D341Med (cell line): Measurements from ENCODE around the gene VSIG10L.

Source experiments
- DNase-seq: peaks from one replicate; pipeline ENCODE4 v3.0.0; 2012; ENCODE audit warnings: low spot score

VSIG10L gene

DNA sequence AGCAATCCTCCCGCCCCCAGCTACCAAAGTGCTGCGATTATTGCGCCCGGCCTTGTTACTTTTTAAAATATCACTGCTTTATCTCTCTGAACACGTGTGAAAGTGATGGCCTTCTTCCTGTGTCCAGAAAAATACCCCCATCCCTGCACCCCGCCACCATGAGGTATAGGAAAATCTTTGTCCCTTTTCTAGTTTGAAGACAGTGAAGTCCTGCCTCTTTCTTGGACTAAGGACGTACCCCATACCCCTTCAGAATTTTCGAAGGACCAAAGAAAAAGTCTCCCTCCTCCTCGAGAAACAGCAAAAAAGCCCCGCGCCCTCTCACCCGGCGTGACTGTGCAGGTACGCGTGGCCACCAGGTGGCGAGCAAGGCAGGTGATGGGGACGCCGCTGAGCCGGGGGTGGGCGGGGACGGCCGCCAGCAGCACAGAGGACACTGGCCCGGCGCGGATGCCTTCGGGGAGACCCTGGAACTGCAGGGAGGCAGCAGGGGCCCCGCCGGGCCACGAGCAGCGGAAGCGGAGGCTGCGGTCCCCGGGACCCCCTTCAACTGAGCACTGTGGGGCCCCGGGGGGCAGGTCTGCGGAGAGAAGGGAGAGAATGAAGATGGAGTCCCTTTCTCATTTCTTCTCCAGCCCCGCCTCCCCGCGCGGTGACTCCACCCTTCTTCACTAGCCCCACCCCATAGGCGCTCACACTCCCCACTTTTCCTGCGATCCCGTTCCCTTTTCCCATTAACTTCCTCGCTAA is 3.2 kb downstream of the VSIG10L start:
- DNase-seq: peak; percentile 93

DNA sequence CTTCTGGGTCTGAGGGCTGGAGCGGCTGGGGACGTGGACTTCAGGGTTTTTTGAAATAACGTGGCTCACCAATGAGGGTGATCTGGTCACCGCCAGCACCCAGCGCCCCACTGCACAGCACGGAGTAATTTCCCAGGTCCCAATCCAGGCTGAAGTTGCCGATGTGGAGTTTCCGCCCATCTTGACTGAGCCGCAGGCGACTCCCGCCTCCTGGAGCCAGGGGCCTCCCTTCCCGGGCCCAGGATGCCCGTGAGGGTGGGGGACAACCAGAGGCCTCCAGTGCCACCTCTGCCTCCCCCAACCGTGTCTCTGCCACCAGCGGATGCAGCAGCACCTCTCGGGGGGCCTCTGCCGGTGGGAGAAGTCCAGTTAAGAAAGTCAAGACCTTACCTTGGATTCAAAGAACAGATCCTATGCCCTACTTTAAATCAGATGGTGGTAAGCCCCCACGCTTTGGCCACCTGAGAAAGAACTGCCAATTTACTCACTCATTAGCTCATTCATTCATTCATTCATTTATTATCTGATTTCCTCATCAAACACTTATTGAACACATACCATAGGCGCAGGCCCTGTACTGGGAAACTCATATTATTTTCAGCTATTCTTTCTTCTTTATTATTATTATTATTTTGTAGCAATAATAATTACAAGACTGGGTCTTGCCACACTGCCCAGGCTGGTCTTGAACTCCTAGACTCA is 3.9 kb downstream of the VSIG10L start:
- no peak for DNase-seq

DNA sequence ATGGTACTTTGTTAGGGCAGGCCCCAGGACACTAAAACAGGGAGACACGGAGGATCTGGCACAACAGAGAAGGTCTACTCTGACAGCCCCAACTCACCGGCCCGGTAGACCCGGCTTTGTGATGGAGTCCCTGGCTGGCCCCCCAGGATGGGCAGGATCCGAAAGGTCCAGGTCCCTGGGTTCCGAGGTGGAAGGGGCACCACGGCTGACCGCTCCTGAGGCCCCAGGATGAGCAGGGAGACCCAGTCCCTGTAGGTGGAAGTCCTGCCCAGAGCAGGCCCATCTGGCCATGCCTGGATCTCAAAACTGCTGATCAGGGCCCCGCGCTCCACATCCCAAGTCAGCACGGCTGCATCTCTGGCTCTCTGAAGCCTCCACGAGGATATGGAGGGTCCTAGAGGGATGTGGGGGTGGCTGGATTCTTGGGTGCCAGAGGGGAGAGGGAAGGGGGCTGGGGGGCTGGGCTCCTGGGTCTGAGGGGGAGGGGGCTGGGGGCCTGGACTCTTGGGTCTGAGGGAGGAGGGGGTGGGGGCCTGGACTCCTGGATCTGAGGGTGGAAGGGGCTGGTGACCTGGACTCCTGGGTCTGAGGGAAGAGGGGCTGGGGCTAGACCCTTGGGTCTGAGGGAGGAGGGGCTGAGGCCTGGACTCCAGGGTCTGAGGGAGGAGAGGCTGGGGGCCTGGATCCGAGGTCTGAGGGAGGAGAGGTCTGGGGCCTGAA is 4.6 kb downstream of the VSIG10L start:
- DNase-seq: no peak

DNA sequence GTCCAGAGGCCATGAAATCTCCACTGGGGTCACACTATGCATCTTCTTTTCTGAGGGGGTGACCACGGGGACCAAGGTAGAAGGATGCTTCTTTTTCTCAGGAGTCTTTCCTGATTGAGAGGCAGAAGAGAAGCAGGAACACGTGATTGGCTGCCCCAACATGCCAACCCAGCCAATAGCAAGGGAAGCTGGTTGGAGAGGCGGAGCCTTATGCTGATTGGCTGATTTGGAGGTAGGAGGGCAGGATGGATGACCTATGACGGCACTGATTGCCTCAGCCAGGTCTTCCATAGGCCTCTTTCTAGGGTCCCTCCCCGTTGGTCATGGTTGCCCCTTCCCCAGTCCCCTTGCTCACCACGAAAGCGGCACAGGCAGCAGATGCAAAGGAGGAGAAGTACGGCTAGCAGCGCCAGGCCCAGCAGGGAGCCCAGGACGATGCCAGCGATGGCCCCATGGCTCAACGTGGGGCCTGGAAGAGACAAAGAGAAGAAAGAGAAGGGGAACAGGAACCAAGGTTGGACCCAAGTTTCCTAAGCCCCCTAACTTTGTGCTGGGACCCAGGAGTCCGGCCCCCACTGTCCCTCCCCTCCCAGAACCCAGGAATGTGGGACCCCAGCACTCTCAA is 8.0 kb downstream of the VSIG10L start:
- no peak for DNase-seq

DNA sequence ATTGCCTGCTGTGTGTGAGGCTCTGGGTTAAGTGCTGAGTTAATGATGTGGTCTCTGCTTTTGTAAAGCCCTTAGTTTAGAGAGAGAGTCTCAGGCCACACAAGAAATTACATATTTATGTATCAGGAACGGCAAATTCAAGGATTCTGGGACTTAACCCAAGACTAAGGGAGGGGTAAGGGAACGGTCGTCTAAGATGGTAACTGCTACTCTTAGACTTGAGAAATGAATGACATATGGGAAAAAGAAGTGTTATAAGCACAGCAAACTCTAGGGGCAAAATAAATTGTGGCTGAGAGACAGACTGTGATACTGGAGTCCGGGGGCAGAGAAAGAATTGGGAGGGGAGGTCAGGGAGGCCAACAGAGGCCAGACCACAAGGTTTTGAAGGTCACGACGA is 10.2 kb downstream of the VSIG10L start:
- no peak for DNase-seq

DNA sequence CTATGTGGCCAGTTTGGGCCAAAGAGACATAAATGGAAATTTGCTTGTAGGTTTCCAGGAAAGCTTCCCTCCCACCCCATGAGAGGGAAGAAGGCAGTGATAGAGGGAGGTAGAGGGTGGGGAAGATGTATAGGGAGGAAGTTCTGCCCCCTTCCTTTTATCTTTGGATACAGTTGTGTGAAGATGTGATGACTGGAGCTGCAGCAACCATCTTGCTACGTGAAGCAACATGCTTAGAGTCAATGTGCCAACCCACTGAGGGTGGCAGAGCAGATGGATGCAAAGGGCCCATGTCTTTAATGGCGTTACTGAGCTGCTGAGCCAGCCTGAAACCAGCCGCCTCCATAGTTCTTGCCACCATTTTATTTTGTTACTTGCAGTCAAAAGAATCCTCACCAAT is 10.7 kb downstream of the VSIG10L start:
- DNase-seq: no peak

DNA sequence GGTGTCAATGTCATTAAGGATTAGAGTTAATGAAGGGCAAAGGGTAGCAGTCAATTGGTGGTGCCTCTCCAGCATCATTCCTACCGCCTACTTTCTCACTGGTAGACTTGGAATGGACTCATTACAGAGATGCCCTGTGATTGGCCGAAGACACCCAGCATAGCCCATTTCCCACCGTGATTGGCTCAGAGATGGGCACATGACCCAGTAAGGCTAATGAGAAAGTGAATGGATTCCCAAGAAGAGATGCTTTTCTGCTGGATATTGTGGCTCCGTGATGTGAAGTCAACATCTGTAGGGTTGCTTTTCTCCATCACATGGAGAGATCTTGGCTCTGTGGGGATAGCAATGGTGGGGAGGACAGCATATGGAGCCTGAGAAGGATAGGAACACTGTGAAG is 11.6 kb downstream of the VSIG10L start:
- no peak for DNase-seq

DNA sequence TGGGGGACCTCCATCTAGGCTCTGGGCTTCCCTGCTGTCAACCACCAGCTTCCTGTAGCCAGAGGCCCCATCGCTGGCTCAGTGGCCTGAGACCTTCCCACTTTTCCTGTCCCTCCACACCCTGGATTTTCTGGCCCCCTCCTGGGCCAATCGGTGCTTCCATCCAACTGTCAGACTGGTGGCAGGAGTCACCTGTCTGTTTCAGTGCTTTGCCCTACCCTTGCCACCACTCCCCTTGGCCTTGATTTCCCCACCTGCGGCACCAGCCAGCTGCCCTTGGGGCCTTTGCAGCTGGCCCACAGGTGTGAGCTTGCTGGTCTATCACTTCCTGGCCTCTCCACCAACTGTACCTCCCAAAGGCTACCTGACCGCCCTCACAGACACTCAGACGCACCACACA is 12.5 kb downstream of the VSIG10L start:
- DNase-seq: no peak

DNA sequence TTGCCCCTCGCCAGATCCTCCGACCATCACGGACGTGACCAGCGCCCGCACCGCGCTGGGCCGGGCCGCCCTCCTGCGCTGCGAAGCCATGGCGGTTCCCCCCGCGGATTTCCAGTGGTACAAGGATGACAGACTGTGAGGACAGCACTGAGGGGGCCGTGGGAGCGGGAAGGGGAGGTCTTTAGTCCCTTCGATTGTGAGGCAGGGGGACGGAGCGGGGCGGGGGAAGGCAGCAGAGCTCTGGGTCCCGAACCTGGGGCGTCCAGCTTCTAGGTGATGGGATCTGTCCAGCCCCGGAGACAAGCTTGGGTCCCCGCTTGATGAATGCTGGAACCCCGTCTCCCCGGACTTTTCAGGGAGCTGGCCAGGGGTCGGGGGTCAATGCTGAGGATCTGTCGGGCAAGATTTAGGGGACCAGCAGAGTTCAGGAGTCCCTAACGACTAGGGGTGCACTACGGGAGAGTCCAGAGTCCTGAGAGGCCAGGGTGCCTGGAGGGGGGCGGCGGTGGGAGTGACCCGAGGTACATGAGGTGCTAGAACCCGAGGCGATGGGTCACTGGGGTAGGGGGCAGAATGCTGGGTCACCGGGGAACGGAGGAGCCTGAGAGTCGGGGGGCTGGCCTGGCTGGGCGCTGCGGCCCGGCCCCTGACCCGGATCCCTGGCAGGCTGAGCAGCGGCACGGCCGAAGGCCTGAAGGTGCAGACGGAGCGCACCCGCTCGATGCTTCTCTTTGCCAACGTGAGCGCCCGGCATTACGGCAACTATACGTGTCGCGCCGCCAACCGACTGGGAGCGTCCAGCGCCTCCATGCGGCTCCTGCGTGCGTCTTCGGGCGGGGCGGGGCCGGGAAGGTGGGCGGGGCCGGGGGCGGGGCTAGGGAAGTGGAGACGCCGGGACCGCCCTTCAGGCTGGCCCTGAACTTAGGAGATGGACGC is 14.6 kb downstream of the VSIG10L start:
- DNase-seq: peak; percentile 80

DNA sequence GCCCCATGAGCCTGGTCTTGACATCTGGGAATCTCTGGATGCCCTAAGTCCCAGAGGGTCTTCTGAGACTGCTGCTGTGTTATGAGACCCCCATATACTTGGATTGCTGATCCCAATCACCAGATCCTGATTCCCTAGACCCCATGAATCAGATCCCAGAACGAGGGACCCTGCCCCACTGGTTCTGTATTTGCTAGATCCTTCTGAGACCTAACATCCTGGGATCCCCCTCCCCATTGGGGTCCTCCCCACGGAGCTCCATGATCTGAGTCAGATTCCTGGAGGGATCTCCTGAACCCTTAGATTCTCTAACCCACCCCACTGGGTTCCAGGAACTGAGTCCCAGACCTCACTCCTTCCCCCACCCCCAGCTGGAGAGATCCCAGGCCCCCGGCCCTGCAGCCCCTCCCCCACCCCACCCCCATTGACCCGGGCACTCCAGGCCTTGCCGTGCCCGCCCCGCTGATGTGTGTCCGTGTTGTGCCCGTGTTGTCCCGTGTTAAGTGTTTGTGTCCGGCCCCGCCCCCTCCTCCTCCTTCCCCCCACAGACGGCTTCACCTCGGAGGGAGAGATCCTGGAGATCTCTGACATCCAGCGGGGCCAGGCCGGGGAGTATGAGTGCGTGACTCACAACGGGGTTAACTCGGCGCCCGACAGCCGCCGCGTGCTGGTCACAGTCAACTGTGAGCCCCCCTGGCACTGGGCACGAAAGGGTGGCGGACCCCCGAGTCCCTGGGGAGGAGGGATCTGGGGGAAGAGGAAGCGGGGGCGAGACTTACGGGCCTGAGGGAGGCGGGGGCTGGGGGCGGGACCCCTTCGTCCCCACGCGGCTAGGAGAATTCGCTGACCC is 15.5 kb downstream of the VSIG10L start:
- peak; percentile 7 for DNase-seq

DNA sequence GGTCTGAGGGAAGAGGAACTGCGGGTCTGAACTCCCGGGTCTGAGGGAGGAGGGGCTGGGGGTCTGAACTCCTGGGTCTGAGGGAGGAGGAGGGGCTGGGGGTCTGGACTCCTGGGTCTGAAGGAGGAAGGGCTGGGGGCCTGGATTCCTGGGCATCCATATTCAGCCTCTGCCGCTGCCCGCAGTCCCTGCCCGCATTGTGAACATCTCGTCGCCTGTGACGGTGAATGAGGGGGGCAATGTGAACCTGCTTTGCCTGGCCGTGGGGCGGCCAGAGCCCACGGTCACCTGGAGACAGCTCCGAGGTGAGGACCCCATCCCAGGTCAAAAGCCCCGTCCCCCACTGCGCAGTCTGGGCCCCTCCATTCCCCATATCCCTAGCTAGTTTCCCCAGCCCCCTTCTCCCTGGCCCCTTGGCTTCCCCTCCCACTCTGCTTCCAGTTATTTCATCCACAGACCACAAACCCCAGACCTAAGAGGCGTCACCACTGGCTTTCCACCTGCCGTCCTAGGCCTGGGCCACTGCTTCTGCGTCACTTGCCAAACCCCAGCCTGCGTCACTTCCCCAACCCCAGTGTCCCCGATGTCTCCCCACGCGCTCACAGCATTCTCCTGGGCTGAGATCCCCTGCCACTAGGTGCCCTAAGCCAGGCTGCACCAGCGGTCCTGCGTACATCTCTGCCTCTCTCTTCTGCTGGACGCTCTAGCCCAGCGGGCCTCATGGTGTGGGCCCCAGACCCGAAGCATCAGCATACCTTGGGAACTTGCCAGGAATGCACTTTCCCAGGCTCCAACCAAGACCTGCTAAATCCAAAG is 16.6 kb downstream of the VSIG10L start:
- peak; percentile 25 for DNase-seq

DNA sequence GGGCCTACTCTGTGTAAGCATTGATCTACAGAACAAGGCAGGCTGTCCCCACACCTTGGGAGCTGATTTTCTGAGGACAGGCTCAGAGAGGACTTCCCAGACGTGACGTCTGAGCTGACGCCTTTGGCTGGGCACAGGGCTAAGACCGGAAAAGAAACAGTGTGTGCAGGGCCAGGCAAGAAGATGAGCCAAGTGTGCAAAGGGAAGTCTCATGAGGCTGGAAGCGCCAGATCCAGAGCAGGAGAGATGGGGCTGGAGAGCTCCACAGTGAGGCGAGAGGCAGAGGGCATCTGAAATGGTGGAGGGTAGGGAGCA is 17.8 kb downstream of the VSIG10L start:
- DNase-seq: peak; percentile 14

DNA sequence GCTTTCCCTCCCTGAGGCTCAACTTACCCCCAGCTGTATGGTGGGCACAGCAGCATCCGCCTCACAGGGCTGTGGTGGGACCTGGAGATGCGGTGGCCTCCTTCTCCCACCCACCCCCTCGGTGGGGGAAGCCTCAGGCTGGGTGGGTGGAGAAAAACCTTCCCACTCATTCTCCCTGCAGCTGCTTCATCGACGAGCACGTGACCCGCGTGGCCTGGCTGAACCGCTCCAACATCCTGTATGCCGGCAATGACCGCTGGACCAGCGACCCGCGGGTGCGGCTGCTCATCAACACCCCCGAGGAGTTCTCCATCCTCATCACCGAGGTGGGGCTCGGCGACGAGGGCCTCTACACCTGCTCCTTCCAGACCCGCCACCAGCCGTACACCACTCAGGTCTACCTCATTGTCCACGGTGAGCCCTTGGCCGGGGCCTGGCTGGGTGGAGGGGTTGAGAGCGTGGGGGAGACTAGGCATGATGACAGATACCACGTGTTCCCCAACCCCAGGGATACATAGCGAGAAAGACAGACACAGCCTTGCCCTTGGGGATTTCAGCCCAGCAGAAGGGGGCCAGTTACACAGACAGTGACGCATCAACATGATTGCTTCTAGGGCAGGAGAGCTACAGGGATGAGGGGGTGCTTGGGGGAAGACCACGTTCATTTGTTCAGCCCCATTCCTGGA is 18.3 kb downstream of the VSIG10L start:
- peak; percentile 19 for DNase-seq

DNA sequence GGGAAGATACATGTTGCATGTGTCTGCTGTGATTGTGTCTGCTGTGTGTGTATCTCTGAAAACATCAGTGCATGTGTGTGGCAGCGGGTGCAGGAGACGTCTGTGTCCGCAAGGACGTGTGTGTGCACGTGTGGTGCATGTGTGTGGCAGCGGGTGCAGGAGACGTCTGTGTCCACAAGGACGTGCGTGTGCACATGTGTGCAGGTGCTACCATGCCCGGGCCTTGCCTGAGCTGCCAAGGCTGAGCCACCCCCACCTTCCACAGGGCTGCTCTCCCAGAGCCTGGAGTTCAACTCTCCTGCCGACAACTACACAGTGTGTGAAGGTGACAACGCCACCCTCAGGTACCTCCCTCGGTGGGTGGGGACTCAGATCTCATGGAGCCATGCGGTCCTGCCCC is 20.1 kb downstream of the VSIG10L start:
- DNase-seq: no peak

DNA sequence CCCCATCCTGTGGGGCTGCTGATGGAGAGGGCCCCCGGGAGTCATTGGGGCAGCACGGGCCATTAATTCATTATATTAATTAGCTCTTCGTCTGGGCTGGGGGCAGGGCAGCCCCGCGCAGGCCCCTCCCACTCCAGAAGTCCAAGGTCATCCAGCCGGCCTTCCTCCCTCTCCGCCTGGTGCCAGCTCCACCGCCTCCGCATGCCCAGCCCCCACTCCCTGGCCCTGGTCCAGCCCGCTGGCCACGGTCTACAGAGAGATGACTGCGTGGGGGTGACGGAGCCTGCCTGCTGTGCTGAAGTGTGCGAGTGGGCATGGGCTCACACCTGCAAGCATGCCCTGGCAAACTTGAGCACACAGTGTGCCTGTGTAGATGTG is 21.7 kb downstream of the VSIG10L start:
- no peak for DNase-seq

DNA sequence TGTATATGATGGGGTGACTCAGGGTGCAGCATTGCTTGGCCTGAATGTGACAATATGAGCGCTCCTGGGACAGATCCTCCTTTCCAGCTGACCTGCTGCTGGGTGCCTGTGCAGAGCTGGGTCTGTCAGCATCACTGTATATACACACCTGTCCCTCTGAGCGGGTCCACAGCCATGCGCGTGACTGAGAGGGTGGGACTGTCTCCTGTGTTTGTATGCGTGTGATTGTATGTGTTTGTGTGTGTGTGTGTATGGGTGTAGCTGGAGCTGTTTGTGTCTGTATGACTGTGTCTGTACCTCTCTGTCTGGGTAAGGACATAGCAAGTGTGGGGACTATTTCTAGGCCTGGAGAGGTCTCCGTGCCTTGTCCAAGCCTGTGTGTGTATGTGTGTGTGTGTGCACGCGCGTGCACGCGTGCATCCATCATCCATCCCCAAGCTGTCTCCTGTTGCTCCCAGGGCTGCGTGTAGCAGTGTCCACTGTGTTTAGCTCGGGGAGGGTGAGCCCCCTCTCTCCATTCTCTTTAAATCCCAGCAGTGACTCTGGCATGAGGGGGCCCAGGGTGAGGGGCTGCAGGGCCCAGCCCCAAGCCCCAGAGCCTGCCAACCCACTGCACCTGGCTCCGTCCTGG is 22.2 kb downstream of the VSIG10L start:
- DNase-seq: no peak

DNA sequence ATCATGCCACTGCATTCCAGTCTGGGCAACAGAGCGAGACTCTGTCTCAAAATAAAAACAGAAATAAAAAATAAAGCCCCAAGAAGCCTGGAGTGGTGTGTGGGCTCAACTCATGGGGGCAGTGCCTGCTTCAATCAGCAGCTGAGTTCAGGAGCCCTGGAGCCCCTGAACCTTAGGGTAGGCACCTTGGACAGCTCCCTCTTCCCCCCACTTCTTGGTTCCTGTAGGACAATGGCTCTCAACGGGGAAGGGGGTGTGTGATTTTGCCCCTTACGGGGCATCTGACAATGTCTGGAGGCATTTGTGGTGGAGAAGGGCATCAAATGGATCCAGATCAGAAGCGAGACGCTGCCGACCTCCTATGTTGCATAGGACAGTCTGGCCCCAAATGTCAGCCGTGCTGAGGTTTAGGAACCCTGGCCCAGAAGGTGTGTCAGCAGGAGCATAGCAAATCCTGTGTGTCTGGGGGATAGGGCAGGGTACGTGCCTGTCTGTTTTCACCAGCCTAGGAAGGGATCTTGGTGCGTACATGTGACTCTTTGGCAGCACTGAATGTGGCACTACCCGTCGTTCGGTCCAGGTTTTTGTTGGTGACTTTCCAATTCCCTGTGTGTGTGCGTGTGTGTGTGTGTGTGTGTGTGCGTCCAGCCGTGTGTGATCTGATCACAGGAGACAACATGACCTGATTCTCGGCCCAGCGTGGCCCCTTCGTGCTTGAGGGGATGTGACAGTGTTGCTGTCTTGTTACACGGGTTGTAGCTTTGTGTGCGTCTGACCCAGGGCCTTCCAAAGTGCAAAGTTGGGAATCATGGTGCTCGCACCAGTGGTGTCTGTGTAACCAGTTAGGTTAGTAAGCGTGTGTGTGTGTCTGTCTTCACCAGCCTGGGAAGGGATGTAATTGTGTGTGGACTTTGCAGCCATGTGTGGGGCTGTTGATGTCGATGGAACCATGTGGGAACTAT is 23.0 kb downstream of the VSIG10L start:
- no peak for DNase-seq

DNA sequence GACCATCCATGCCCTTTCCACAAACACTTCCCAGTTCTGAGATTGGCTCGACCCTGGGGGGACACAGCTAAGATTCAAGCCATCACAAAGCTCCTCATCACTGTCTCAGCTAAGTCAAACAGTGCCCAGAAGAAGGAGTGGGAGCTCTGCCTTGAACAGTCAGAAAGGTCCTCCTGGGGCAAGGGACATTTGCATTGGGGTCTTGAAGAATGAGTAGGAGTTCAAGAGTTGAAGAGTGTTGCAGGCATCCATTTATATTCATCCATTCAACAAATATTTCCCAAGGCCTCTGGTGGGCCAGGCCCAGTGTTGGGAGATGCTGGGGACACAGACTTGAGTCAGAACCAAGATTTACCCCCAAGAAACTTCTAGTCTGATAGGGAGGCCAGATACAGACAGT is 24.0 kb downstream of the VSIG10L start:
- no peak for DNase-seq
